Right cardiac atrium (tissue), 5 donors: Measurements from ENCODE around the gene MRPL52. TPM values are rescaled to one million over a fixed set of nuclear protein-coding genes. Genes with fewer than 3 reads are reported as not detected.

Source experiments
- polyA plus RNA-seq: library from polyadenylated mRNA; stranded (reverse); fragments of 200-250 nt; gene quantifications from one replicate; pipeline ENCODE4 v1.2.3, GENCODE V29; 2013
- total RNA-seq, 4 donors: library from RNA; stranded (reverse); fragmentation: NEBNext Ultra II Directional; extraction: Animal tissue kit (Norgen Biotek cat#: 25700); gene quantifications; one replicate each; pipeline ENCODE4 v1.2.1, GENCODE V29; 2021
- donor health status: healthy with polysubstance abuse.
- donor health status: DM: no; HTN: yes; CAD: no.
- donor health status: DM: no; HTN: no; CAD: no.
- donor health status: DM: no; HTN: yes; CAD: no; lungs with severe emphysema.
- donor health status: DM: yes; HTN: yes; CAD: no.

The MRPL52 gene
- total and polyA plus RNA-seq, 5 donors: 86.2 to 115 (median 94.6) TPM

Other genes starting within 250 kb of the MRPL52 start
- 100 to 1,000 TPM; 122 to 168 (median 158) TPM for gene DAD1, start 240.7 kb upstream of the MRPL52 start, total RNA-seq
- gene DAD1, start 240.7 kb upstream of the MRPL52 start, polyA plus RNA-seq: 220 TPM
- 10 to 100 TPM; 29.7 to 40.9 (median 36.9) TPM for gene ABHD4, start 231.6 kb upstream of the MRPL52 start, total RNA-seq
- 20.3 TPM for gene ABHD4, start 231.6 kb upstream of the MRPL52 start, polyA plus RNA-seq
- not detected for gene OR6J1, start 185.5 kb upstream of the MRPL52 start, total RNA-seq
- gene OR6J1, start 185.5 kb upstream of the MRPL52 start, polyA plus RNA-seq: not detected
- gene OXA1L, start 63.2 kb upstream of the MRPL52 start, total RNA-seq: 100 to 1,000 TPM in 3 of 4 donors, 10 to 100 TPM in 1; 92.6 to 123 (median 114) TPM
- gene OXA1L, start 63.2 kb upstream of the MRPL52 start, polyA plus RNA-seq: 134 TPM
- gene SLC7A7, start 14.5 kb upstream of the MRPL52 start, total RNA-seq: 10 to 100 TPM in 1 of 4 donors, 1 to 10 TPM in 3; 5.7 to 13.6 (median 7.5) TPM
- gene SLC7A7, start 14.5 kb upstream of the MRPL52 start, polyA plus RNA-seq: 3.1 TPM
- gene MMP14, start 6.7 kb downstream of the MRPL52 start, total RNA-seq: 10 to 100 TPM; 45.3 to 64.1 (median 50.0) TPM
- gene MMP14, start 6.7 kb downstream of the MRPL52 start, polyA plus RNA-seq: 33.3 TPM
- gene LRP10, start 41.9 kb downstream of the MRPL52 start, total RNA-seq: 10 to 100 TPM; 66.2 to 89.7 (median 76.5) TPM
- gene LRP10, start 41.9 kb downstream of the MRPL52 start, polyA plus RNA-seq: 28.7 TPM
- under 1 TPM in 1 of 4 donors, not detected in 3; 0.25 TPM for gene REM2, start 53.3 kb downstream of the MRPL52 start, total RNA-seq
- 0.07 TPM for gene REM2, start 53.3 kb downstream of the MRPL52 start, polyA plus RNA-seq
- 10 to 100 TPM; 56.0 to 66.3 (median 61.6) TPM for gene RBM23, start 89.3 kb downstream of the MRPL52 start, total RNA-seq
- gene RBM23, start 89.3 kb downstream of the MRPL52 start, polyA plus RNA-seq: 26.0 TPM
- 10 to 100 TPM; 37.3 to 52.1 (median 49.5) TPM for gene PRMT5, start 99.5 kb downstream of the MRPL52 start, total RNA-seq
- 22.0 TPM for gene PRMT5, start 99.5 kb downstream of the MRPL52 start, polyA plus RNA-seq
- 10 to 100 TPM; 16.5 to 33.5 (median 27.2) TPM for gene HAUS4, start 127.2 kb downstream of the MRPL52 start, total RNA-seq
- 29.6 TPM for gene HAUS4, start 127.2 kb downstream of the MRPL52 start, polyA plus RNA-seq
- 1 to 10 TPM; 5.7 to 6.9 (median 6.6) TPM for gene AJUBA, start 152.7 kb downstream of the MRPL52 start, total RNA-seq
- gene AJUBA, start 152.7 kb downstream of the MRPL52 start, polyA plus RNA-seq: 4.8 TPM
- gene C14orf93, start 180.3 kb downstream of the MRPL52 start, total RNA-seq: 10 to 100 TPM in 1 of 4 donors, 1 to 10 TPM in 3; 5.8 to 11.4 (median 6.7) TPM
- 4.1 TPM for gene C14orf93, start 180.3 kb downstream of the MRPL52 start, polyA plus RNA-seq
- 100 to 1,000 TPM; 108 to 126 (median 112) TPM for gene PSMB5, start 205.0 kb downstream of the MRPL52 start, total RNA-seq
- 140 TPM for gene PSMB5, start 205.0 kb downstream of the MRPL52 start, polyA plus RNA-seq
- gene PSMB11, start 212.3 kb downstream of the MRPL52 start, total RNA-seq: not detected
- not detected for gene PSMB11, start 212.3 kb downstream of the MRPL52 start, polyA plus RNA-seq
- 1 to 10 TPM in 3 of 4 donors, under 1 TPM in 1; 0.95 to 2.3 (median 2.2) TPM for gene CDH24, start 227.6 kb downstream of the MRPL52 start, total RNA-seq
- 2.5 TPM for gene CDH24, start 227.6 kb downstream of the MRPL52 start, polyA plus RNA-seq